Adipocyte (in vitro differentiated cells): Measurements from ENCODE around the gene EN1.

Source experiments
- DNase-seq: peaks from one replicate; pipeline ENCODE4 v3.0.0-alpha.2; 2015; ENCODE audit warnings: low read depth
- H3K27me3 ChIP-seq: replicated peaks from 2 replicates; pipeline ENCODE4 v1.7.0; 2013; ENCODE audit warnings: mild to moderate bottlenecking, low read length, moderate library complexity; ENCODE audit not compliant: control insufficient read depth, insufficient read depth
- H3K36me3 ChIP-seq: 2 replicates; pipeline ENCODE4 v1.7.0; 2013; ENCODE audit warnings: low read length, mild to moderate bottlenecking, moderate library complexity; ENCODE audit not compliant: control insufficient read depth, insufficient read depth, severe bottlenecking
- H3K4me1 ChIP-seq: 2 replicates; pipeline ENCODE4 v1.7.0; 2013; ENCODE audit warnings: mild to moderate bottlenecking, low read length, moderate library complexity; ENCODE audit not compliant: control insufficient read depth, insufficient read depth
- H3K4me3 ChIP-seq: 2 replicates; pipeline ENCODE4 v1.7.0; 2013; ENCODE audit warnings: mild to moderate bottlenecking, low read length, moderate library complexity
- H3K9ac ChIP-seq: 2 replicates; pipeline ENCODE4 v1.7.0; 2013; ENCODE audit warnings: mild to moderate bottlenecking, low read length, moderate library complexity
- H3K9me3 ChIP-seq: 2 replicates; pipeline ENCODE4 v1.7.0; 2013; ENCODE audit warnings: mild to moderate bottlenecking, low read length, moderate library complexity; ENCODE audit not compliant: control insufficient read depth

EN1 gene

GRCh38 chr2:118801151-118801550 lies 46.3 kb downstream of the EN1 start:
- DNase-seq: no peak
- Histone ChIP-seq H3K27me3 (no peaks in the 10 kb centered on the region), H3K9me3 (no peaks in the 10 kb centered on the region), H3K4me1 (peaks cover 21% of the 10 kb centered on the region), H3K36me3 (no peaks in the 10 kb centered on the region), H3K4me3 (no peak overlapping the region), H3K9ac (peak overlapping the region; percentile 57)

DNA sequence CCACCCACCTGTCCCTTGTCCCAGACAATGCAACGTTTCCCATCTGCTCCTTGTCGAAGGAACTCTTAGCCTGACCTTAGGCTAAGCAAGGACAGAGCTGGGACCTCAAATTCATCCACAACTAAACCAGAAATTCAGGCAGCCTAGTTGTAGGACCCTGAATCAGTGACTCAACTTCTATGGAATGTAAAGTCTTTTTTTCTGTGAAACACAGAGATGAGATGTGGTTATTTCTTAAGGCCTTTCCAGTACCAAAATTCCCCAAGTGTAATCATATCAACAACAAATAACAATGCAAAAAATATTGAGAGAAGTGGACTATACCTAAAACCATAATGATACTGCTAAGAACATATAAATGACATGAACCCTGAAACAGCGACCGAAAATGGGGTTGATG lies 46.7 kb downstream of the EN1 start:
- H3K9me3 ChIP-seq: no peaks in the 10 kb centered on the region
- no peaks in the 10 kb centered on the region for H3K27me3 ChIP-seq
- H3K4me1 ChIP-seq: peaks cover 21% of the 10 kb centered on the region
- peak; percentile 8 for DNase-seq
- no peaks in the 10 kb centered on the region for H3K36me3 ChIP-seq
- peak overlapping the region; percentile 57 for H3K9ac ChIP-seq
- no peak overlapping the region for H3K4me3 ChIP-seq

- H3K9ac ChIP-seq: no peak overlapping the region
- H3K4me3 ChIP-seq: no peak overlapping the region
- H3K36me3 ChIP-seq: no peaks in the 10 kb centered on the region
- peaks cover 15% of the 10 kb centered on the region for H3K4me1 ChIP-seq
- DNase-seq: no peak
- no peaks in the 10 kb centered on the region for H3K27me3 ChIP-seq
- H3K9me3 ChIP-seq: no peaks in the 10 kb centered on the region
Measured at GRCh38 chr2:118794546-118794945, 52.9 kb downstream of the EN1 start.
